Measurements from ENCODE around the gene GABRR3. TPM values are rescaled to one million over a fixed set of nuclear protein-coding genes. Genes with fewer than 3 reads are reported as not detected.

GABRR3 gene
- total RNA-seq, 1 donor: not detected

DNA sequence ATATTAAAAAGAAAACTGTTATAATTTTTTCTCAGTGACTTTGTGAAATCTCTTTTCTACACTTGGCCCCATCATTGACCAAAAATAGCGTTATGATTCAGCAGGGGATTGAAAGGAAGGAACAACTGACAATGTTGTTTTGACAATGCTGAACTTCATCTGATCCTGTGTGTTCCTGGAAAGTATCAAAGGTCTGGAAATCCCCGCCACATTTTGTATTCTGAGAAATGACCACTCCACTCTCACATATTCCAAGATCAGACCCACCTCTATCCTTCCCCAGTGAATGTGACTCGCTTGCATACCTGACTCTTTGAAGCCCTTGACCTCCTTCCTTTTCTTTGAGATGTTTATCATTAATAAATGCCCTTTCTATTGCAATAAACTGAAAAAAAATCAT lies 53.2 kb downstream of the GABRR3 start:
- peak; percentile 42 for DNase-seq (ENCODE audit: low read depth)
- TF ChIP-seq CTCF (IDR thresholded peaks at IDR 0.05; ENCODE audit: insufficient read depth, low read length): no peak
- H3K4me3 ChIP-seq (ENCODE audit: low read depth, low read length): no peak overlapping the region

GRCh38 chr3:97979610-97980009 lies 55.5 kb downstream of the GABRR3 start:
- TF ChIP-seq CTCF (IDR thresholded peaks at IDR 0.05; ENCODE audit: insufficient read depth, low read length): no peak
- H3K4me3 ChIP-seq (ENCODE audit: low read depth, low read length): no peak overlapping the region
- DNase-seq (ENCODE audit: low read depth): no peak

DNA sequence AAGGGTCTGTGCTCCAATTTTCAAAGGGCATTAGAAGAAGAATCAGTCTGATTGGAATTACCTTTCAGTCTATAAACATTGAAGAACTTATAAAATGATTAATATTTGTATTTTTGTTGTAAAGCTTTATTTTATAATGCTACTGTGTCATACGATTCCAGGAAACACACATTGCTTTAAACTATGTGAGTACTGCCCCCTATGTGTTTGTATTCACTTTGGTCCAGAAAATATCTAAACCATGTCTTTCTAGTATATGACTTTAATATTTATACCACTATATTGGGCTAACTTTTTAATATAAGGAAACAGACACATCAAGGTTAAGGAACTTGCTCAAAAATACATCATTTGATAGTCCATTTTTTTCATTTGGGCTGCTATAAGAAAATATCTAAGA lies 59.6 kb downstream of the GABRR3 start:
- peak; percentile 25 for TF ChIP-seq CTCF (IDR thresholded peaks at IDR 0.05; ENCODE audit: insufficient read depth, low read length)
- no peak for DNase-seq (ENCODE audit: low read depth)
- H3K4me3 ChIP-seq (ENCODE audit: low read depth, low read length): no peak overlapping the region

DNA sequence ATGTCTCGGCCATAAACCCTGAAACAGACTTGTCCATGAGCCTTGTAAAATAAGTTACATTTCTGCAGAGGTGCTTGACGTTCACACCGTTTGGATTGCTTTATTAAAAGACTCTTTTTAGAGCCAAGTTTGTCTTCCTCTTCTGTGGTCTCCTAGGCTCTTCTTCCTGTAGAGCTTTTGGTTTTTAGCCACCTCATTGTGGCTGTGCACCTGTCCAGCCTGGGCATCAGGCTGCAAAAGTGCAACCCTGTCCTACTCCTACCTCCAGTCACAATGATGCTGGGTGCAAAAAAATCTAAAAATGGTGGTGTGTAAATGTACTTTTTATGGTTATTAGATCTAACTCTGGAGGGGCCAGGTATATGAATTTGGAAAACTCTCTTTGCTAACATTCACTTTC lies 60.1 kb downstream of the GABRR3 start:
- TF ChIP-seq CTCF (IDR thresholded peaks at IDR 0.05; ENCODE audit: insufficient read depth, low read length): no peak
- H3K4me3 ChIP-seq (ENCODE audit: low read depth, low read length): no peak overlapping the region
- DNase-seq (ENCODE audit: low read depth): no peak

DNA sequence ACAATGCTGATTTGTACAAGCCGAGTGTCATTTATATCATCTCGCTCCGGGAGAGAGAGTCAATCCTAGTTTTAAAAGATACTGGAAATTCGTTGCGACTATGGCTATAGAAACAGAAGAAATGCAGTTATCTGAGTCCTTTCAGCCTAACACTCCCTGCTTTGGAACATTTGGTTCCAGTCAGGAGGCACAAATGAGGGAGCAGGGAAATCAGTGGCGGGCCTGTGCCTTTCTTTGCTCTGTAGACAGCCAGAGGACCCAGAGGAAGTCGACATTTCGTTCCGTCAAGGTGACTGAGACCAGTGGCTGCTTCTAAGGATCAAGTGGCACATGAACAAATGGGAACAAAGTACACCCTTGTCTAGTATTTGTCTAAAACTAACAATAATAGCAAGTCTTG lies 62.1 kb downstream of the GABRR3 start:
- TF ChIP-seq CTCF (IDR thresholded peaks at IDR 0.05; ENCODE audit: insufficient read depth, low read length): no peak
- peak overlapping the region; percentile 75 for H3K4me3 ChIP-seq (ENCODE audit: low read depth, low read length)
- DNase-seq (ENCODE audit: low read depth): no peak

- peak; percentile 53 for DNase-seq (ENCODE audit: low read depth)
- peak; percentile 14 for TF ChIP-seq CTCF (IDR thresholded peaks at IDR 0.05; ENCODE audit: insufficient read depth, low read length)
Measured at GRCh38 chr3:97971679-97972567, 63.2 kb downstream of the GABRR3 start, which contains the start of gene RIOX2. Gene RIOX2 (minus strand): TSS chr3:97972431. CDS start chr3:97967593, 4,838 bp downstream.

More at GRCh38 chr3:97971679-97972567, 63.2 kb downstream of the GABRR3 start, which contains the start of gene RIOX2:
- peak within 1 kb of the TSS; percentile 75 for H3K4me3 ChIP-seq (ENCODE audit: low read depth, low read length)

Data from fibroblast of the aortic adventitia (primary cell).